ENCODE results near the gene CYB5D1.

The CYB5D1 gene

DNA sequence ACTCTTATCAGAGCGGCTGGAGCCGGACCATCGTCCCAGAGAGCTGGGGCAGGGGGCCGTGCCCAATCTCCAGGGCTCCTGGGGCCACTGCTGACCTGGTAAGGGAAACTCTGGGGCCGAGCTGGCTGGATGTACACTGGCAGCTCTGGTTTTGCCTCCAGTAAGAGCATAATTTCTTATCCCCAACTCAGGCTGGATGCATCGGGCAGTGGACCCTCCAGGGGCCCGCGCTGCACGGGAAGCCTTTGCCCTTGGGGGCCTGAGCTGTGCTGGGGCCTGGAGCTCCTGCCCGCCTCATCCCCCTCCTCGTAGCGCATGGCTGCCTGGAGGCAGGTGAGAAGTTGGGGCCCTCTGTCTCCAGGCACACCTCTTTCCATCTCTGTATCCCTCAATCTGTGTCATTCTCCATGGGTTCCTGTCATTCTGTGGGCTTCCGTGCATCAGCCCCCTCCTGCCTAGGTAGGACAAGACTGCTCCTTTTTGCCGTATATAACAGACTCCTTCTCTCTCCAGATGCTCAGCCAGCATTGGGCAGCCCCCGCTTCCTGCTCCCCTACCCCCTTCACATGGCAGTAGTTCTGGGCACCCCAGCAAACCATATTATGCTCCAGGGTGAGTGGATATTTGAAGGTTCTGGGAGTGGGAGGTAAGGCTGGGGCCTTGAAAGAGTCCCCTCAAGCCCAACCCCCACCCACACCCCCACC is 12.3 kb upstream of the CYB5D1 start:
- TF ChIP-seq ZNF274 (IDR thresholded peaks at IDR 0.05; ENCODE audit: low read depth, low read length) = no peak
- peak overlapping the region; percentile 88; the same call in 1 of the 2 replicates for H3K4me3 ChIP-seq (ENCODE audit: low read length)

DNA sequence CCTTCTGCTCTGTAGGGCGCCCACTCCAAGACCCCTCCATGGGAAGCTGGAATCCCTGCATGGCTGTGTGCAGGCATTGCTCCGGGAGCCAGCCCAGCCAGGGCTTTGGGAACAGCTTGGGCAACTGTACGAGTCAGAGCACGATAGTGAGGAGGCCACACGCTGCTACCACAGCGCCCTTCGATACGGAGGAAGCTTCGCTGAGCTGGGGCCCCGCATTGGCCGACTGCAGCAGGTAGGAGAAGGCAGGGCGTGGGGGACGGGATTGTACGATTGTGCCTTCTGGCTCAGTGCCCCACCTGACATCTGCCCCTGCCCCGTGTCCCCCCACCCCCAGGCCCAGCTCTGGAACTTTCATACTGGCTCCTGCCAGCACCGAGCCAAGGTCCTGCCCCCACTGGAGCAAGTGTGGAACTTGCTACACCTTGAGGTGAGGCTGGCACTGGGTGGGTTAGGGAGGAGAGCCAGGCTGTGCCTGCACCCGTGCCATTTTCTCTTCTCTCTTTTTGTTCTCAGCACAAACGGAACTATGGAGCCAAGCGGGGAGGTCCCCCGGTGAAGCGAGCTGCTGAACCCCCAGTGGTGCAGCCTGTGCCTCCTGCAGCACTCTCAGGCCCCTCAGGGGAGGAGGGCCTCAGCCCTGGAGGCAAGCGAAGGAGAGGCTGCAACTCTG is 11.6 kb upstream of the CYB5D1 start:
- H3K4me3 ChIP-seq (ENCODE audit: low read length) = no peak overlapping the region
- TF ChIP-seq ZNF274 (IDR thresholded peaks at IDR 0.05; ENCODE audit: low read depth, low read length) = no peak

GRCh38 chr17:7846765-7847661 is 10.8 kb upstream of the CYB5D1 start:
- no peak overlapping the region for H3K4me3 ChIP-seq (ENCODE audit: low read length)
- no peak for TF ChIP-seq ZNF274 (IDR thresholded peaks at IDR 0.05; ENCODE audit: low read depth, low read length)

- TF ChIP-seq ZNF274 (IDR thresholded peaks at IDR 0.05; ENCODE audit: low read depth, low read length) = no peak
- no peak overlapping the region for H3K4me3 ChIP-seq (ENCODE audit: low read length)
Measured at GRCh38 chr17:7848131-7848579, 9.6 kb upstream of the CYB5D1 start.

- no peak overlapping the region for H3K4me3 ChIP-seq (ENCODE audit: low read length)
- TF ChIP-seq ZNF274 (IDR thresholded peaks at IDR 0.05; ENCODE audit: low read depth, low read length) = no peak
Measured at GRCh38 chr17:7848739-7849129, 9.1 kb upstream of the CYB5D1 start.

DNA sequence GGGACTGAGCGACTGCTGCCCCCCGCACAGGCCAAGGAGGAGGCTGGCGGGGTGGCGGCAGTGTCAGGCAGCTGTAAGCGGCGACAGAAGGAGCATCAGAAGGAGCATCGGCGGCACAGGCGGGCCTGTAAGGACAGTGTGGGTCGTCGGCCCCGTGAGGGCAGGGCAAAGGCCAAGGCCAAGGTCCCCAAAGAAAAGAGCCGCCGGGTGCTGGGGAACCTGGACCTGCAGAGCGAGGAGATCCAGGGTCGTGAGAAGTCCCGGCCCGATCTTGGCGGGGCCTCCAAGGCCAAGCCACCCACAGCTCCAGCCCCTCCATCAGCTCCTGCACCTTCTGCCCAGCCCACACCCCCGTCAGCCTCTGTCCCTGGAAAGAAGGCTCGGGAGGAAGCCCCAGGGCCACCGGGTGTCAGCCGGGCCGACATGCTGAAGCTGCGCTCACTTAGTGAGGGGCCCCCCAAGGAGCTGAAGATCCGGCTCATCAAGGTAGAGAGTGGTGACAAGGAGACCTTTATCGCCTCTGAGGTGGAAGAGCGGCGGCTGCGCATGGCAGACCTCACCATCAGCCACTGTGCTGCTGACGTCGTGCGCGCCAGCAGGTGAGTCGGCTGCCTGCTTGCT is 8.6 kb upstream of the CYB5D1 start:
- TF ChIP-seq ZNF274 (IDR thresholded peaks at IDR 0.05; ENCODE audit: low read depth, low read length) = no peak

DNA sequence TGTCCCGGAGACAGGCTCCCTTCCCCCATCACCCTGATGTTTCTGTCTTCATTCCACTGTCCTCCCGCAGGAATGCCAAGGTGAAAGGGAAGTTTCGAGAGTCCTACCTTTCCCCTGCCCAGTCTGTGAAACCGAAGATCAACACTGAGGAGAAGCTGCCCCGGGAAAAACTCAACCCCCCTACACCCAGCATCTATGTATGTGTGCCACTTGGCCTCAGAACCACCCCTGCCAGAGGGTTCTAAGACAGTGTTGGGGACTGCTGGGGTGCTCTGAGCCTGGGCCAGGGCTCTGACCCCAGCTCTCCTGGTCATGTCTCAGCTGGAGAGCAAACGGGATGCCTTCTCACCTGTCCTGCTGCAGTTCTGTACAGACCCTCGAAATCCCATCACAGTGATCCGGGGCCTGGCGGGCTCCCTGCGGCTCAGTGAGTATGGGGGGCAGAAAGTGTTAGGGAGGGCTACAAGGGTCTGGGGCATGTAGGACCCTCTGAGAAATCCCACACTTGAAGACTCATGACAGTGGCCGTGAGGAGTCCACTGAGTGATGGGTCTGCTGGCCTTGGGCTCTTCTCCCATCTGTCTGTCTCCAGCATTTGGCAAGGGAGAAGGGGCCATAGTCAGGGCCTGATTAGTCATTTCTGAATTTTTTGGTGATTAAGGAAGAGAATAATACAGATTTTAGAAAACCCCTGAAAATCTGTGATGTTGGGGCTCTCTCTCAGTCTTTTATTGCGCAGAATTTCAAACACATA is 7.9 kb upstream of the CYB5D1 start:
- H3K4me3 ChIP-seq (ENCODE audit: low read length) = no peak overlapping the region
- no peak for TF ChIP-seq ZNF274 (IDR thresholded peaks at IDR 0.05; ENCODE audit: low read depth, low read length)

More for the DNA sequence above, 8.6 kb upstream of the CYB5D1 start:
- H3K4me3 ChIP-seq (ENCODE audit: low read length) = no peak overlapping the region

- no peak overlapping the region; the same call in 1 of the 2 replicates for H3K4me3 ChIP-seq (ENCODE audit: low read length)
Measured at GRCh38 chr17:7850701-7851437, 6.9 kb upstream of the CYB5D1 start.

DNA sequence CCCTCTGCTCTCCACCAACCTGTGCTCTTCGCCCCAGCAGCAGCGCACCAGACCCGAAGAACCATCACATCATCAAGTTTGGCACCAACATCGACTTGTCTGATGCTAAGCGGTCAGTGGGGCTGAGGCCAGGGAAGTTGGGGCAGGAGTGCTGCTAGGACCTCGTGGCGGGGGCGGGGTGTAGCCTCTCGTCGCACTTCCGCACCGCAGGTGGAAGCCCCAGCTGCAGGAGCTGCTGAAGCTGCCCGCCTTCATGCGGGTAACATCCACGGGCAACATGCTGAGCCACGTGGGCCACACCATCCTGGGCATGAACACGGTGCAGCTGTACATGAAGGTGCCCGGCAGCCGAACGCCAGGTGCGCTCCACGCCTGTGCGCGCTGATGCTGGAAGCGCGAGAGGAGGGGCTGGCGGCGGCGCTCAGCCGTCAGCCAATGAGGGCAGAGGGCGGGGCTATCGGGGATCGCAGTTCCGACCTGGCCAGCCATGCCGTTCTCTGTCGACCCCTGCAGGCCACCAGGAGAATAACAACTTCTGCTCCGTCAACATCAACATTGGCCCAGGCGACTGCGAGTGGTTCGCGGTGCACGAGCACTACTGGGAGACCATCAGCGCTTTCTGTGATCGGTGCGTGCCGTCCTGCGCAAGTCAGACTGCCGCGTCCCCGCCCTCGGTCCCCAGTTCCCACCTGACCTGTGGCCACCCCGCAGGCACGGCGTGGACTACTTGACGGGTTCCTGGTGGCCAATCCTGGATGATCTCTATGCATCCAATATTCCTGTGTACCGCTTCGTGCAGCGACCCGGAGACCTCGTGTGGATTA is 6.2 kb upstream of the CYB5D1 start:
- TF ChIP-seq ZNF274 (IDR thresholded peaks at IDR 0.05; ENCODE audit: low read depth, low read length) = no peak
- H3K4me3 ChIP-seq (ENCODE audit: low read length) = no peak overlapping the region; the same call in 1 of the 2 replicates

More at GRCh38 chr17:7850701-7851437, 6.9 kb upstream of the CYB5D1 start:
- TF ChIP-seq ZNF274 (IDR thresholded peaks at IDR 0.05; ENCODE audit: low read depth, low read length) = no peak

GRCh38 chr17:7852262-7852670 is 5.5 kb upstream of the CYB5D1 start:
- no peak overlapping the region for H3K4me3 ChIP-seq (ENCODE audit: low read length)
- no peak for TF ChIP-seq ZNF274 (IDR thresholded peaks at IDR 0.05; ENCODE audit: low read depth, low read length)

DNA sequence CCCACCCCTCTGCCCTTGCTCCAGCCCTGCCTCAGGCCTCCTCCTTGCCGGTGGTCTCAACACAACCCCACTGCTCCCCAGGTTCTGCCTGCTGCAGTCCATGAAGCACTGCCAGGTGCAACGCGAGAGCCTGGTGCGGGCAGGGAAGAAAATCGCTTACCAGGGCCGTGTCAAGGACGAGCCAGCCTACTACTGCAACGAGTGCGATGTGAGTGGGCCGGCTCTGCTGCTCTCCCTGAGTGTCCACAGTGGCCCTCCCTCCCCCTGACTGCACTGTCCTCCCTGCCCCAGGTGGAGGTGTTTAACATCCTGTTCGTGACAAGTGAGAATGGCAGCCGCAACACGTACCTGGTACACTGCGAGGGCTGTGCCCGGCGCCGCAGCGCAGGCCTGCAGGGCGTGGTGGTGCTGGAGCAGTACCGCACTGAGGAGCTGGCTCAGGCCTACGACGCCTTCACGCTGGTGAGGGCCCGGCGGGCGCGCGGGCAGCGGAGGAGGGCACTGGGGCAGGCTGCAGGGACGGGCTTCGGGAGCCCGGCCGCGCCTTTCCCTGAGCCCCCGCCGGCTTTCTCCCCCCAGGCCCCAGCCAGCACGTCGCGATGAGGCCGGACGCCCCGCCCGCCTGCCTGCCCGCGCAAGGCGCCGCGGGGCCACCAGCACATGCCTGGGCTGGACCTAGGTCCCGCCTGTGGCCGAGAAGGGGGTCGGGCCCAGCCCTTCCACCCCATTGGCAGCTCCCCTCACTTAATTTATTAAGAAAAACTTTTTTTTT is 4.7 kb upstream of the CYB5D1 start:
- no peak for TF ChIP-seq ZNF274 (IDR thresholded peaks at IDR 0.05; ENCODE audit: low read depth, low read length)
- H3K4me3 ChIP-seq (ENCODE audit: low read length) = no peak overlapping the region

All from GM08714 (cell line).